Thyroid gland (tissue), 4 donors: ENCODE results near the gene ARHGAP24.

Experiments
- CTCF ChIP-seq, 6 experiments: fragments of 200-600 bp in 3 of 6; fragments of 450-650 bp in 3 of 6; sonication (generic) in 3 of 6; IDR thresholded peaks; one replicate each; pipeline ENCODE4 v1.5.1; 2016 to 2019; ENCODE audit warnings: antibody characterized with exemption in 6 of 6, mild to moderate bottlenecking in 2 of 6, inconsistent platforms in 1 of 6, moderate library complexity in 1 of 6
- POLR2A ChIP-seq, 2 donors: fragments of 450-650 bp; IDR thresholded peaks; one replicate each; pipeline ENCODE4 v1.6.1; 2017; ENCODE audit warnings: antibody characterized with exemption in 2 of 2, mild to moderate bottlenecking in 2 of 2, moderate library complexity in 1 of 2

- TF ChIP-seq POLR2A (IDR thresholded peaks at IDR 0.05) (no peak), CTCF (IDR thresholded peaks at IDR 0.05) (no peak)
These were observed 46.1 kb downstream of the ARHGAP24 start for GRCh38 chr4:85520765-85521749.
